ENCODE data around the gene CDC42SE1. TPM values are rescaled to one million over a fixed set of nuclear protein-coding genes. Genes with fewer than 3 reads are reported as not detected.
A peak's percentile ranks its signal among the peaks of the same experiment; 100 is the strongest.

Gene CDC42SE1
- total and polyA plus RNA-seq, 9 of the 15 experiments (the other 6 are each of a cell fraction or from before 2014, with no cell fraction given) = 78.1 to 189 (median 114) TPM

GRCh38 chr1:151070474-151071276 is 11.3 kb upstream of the CDC42SE1 start, which contains the start of gene GABPB2 (continued):
- TF ChIP-seq CUX1 (CRISPR knock-in tag; IDR thresholded peaks at IDR 0.05) = no peak; the same call in 1 of the 2 replicates
- peak; percentile 71 for TF ChIP-seq EGR1 (conservative IDR thresholded peaks at IDR 0.05)
- no peak for TF ChIP-seq CBX8 (IDR thresholded peaks at IDR 0.05; ENCODE audit: borderline replicate concordance, extremely low read depth, low read depth, low read length, poor library complexity, severe bottlenecking)
- no peak for TF ChIP-seq ZNF239 (CRISPR knock-in tag; IDR thresholded peaks at IDR 0.05)
- peak; percentile 92 for TF ChIP-seq TRIM28 (IDR thresholded peaks at IDR 0.05)
- no peak for TF ChIP-seq ZKSCAN3 (CRISPR knock-in tag; IDR thresholded peaks at IDR 0.05)
- peak; percentile 34 for TF ChIP-seq C11orf30 (IDR thresholded peaks at IDR 0.05; ENCODE audit: low read depth)
- peak; percentile 59 to 90 for TF ChIP-seq E2F6 (IDR thresholded peaks at IDR 0.05; ENCODE audit: borderline replicate concordance in 1 of 2, extremely low read depth in 1 of 2, insufficient read depth in 1 of 2, insufficient read length in 1 of 2, low read depth in 1 of 2, low read length in 1 of 2, poor library complexity in 1 of 2, severe bottlenecking in 1 of 2)
- TF ChIP-seq ZBTB2 (IDR thresholded peaks at IDR 0.05) = peak; percentile 92
- TF ChIP-seq ATF3 (IDR thresholded peaks at IDR 0.05) = peak; percentile 87
- no peak for TF ChIP-seq ATF3 (CRISPR knock-in tag; conservative IDR thresholded peaks at IDR 0.05)
- no peak for TF ChIP-seq CLOCK (CRISPR knock-in tag; IDR thresholded peaks at IDR 0.05; ENCODE audit: borderline replicate concordance)
- TF ChIP-seq SAFB (IDR thresholded peaks at IDR 0.05; ENCODE audit: borderline replicate concordance, low read depth, low read length) = no peak
- no peak for TF ChIP-seq ZNF551 (CRISPR knock-in tag; IDR thresholded peaks at IDR 0.05)

Measured in K562 (cell line).